Spleen (tissue), 11 donors: ENCODE measurements around the gene SIRPB1. TPM values are rescaled to one million over a fixed set of nuclear protein-coding genes. Genes with fewer than 3 reads are reported as not detected.

Experiments
- DNase-seq: peaks from one replicate; pipeline ENCODE4 v3.0.0-alpha.2; 2020
- H3K27ac ChIP-seq, 8 donors: fragments of 200-600 bp; sonication (generic) in 7 of 8; 1 replicate in 4 of 8; 2 replicates in 4 of 8; pipeline versions ENCODE4 v1.5.0 to v1.8.0; 2016 to 2021; ENCODE audit warnings: inconsistent platforms in 4 of 8, mild to moderate bottlenecking in 4 of 8, moderate library complexity in 1 of 8
- H3K27me3 ChIP-seq, 7 donors: fragments of 200-600 bp; sonication (generic) in 6 of 7; replicated peaks in 1 of 7; 1 replicate in 4 of 7; 2 replicates in 3 of 7; pipeline versions ENCODE4 v1.5.0 to v1.8.0; 2016 to 2021; ENCODE audit warnings: inconsistent platforms in 3 of 7, mild to moderate bottlenecking in 1 of 7
- H3K36me3 ChIP-seq, 6 donors: fragments of 200-600 bp; sonication (generic) in 5 of 6; 1 replicate in 4 of 6; 2 replicates in 2 of 6; pipeline versions ENCODE4 v1.5.0 to v1.8.0; 2016 to 2021; ENCODE audit warnings: inconsistent platforms in 2 of 6
- H3K4me1 ChIP-seq, 6 donors: fragments of 200-600 bp; sonication (generic) in 5 of 6; 1 replicate in 3 of 6; 2 replicates in 3 of 6; pipeline versions ENCODE4 v1.5.0 to v1.8.0; 2016 to 2021; ENCODE audit warnings: inconsistent platforms in 3 of 6
- H3K4me3 ChIP-seq, 8 donors: fragments of 200-600 bp; sonication (generic) in 7 of 8; 1 replicate in 4 of 8; 2 replicates in 4 of 8; pipeline versions ENCODE4 v1.5.0 to v1.8.0; 2016 to 2021; ENCODE audit warnings: inconsistent platforms in 4 of 8, mild to moderate bottlenecking in 4 of 8, moderate library complexity in 2 of 8
- H3K9me3 ChIP-seq, 8 donors: fragments of 200-600 bp; sonication (generic) in 7 of 8; 1 replicate in 4 of 8; 2 replicates in 4 of 8; pipeline versions ENCODE4 v1.5.0 to v1.8.0; 2016 to 2021; ENCODE audit warnings: inconsistent platforms in 4 of 8
- POLR2A ChIP-seq, 3 donors: fragments of 450-650 bp; IDR thresholded peaks; one replicate each; pipeline ENCODE4 v1.5.1; 2017; ENCODE audit warnings: antibody characterized with exemption in 3 of 3, mild to moderate bottlenecking in 1 of 3
- POLR2AphosphoS5 ChIP-seq, 3 donors: sonication (generic); formaldehyde crosslinking; IDR thresholded peaks; one replicate each; pipeline ENCODE4 v1.5.1; 2017; ENCODE audit warnings: antibody characterized with exemption in 3 of 3
- WGBS, 5 donors: extraction: QIAGEN DNeasy Blood & Tissue Kit in 3 of 5; methylation state at CpG; one replicate each; pipeline versions ENCODE4 v1.1.5 to v1.1.7; 2013 to 2018; 5-methylcytosine and 5-hydroxymethylcytosine counted together
- intact Hi-C: fragments of 100-400 bp; cut with DNase I; formaldehyde crosslinking; loops from one replicate; pipeline ENCODE4 v1.15.0; 2023; ENCODE audit warnings: low total_unique reads
- polyA plus RNA-seq, 3 donors: library from polyadenylated mRNA; stranded (reverse); fragments of 200-250 nt; gene quantifications; one replicate each; pipeline ENCODE4 v1.2.1, GENCODE V29; 2013
- total RNA-seq, 7 donors: library from RNA; depleted of rRNA in 3 of 7; stranded (reverse); fragments of >200 nt in 3 of 7; fragmentation: NEBNext Ultra II Directional in 4 of 7; extraction: Animal tissue kit (Norgen Biotek cat#: 25700) in 4 of 7; gene quantifications; one replicate each; pipeline versions ENCODE4 v1.1.0 to v1.2.1, GENCODE V29; 2016 to 2021
- TF ChIP-seq, protein P1 (sequence below), 11 experiments: fragments of 200-600 bp in 7 of 11; fragments of 450-650 bp in 4 of 11; sonication (generic) in 4 of 11; IDR thresholded peaks in 8 of 11; conservative IDR thresholded peaks in 3 of 11; 1 replicate in 7 of 11; 2 replicates in 4 of 11; pipeline versions ENCODE4 v1.4.0 to v1.8.0; 2016 to 2021; ENCODE audit warnings: antibody characterized with exemption in 11 of 11, inconsistent platforms in 4 of 11, mild to moderate bottlenecking in 1 of 11
- donor health status: healthy with polysubstance abuse.
- donor health status: DM: no; HTN: no; CAD: no; lungs with moderate emphysema.
- donor health status: DM: no; HTN: no; CAD: no.
- donor health status: Bipolar disorder and iron deficiency.
- donor health status: healthy.
- donor health status: DM: no; HTN: no; CAD: no.
- donor health status: DM: yes; HTN: yes; CAD: no.

SIRPB1 gene
- total and polyA plus RNA-seq, 10 donors, result 1.4 to 89.5 (median 36.6) TPM

GRCh38 chr20:1632178-1632577 lies 12.4 kb upstream of the SIRPB1 start:
- DNase-seq, result peak; percentile 64
- Histone ChIP-seq H3K27me3 (no peaks in the 10 kb centered on the region), H3K36me3 (no peaks in the 10 kb centered on the region), H3K9me3 (no peaks in the 10 kb centered on the region), H3K4me3 (no peak overlapping the region), H3K27ac (peak overlapping the region in 4 of 8 donors; percentile 22 to 53 (median 38)), H3K4me1 (peaks cover 0 to 45% (median 2%) of the 10 kb centered on the region in 6 donors)
- 65 to 74% (median 71%) methylated on average over 4 of the region's 4 CpGs for WGBS, 5 donors
- TF ChIP-seq POLR2AphosphoS5 (IDR thresholded peaks at IDR 0.05) (no peak), POLR2A (IDR thresholded peaks at IDR 0.05) (no peak)
- TF ChIP-seq, protein P1, sequence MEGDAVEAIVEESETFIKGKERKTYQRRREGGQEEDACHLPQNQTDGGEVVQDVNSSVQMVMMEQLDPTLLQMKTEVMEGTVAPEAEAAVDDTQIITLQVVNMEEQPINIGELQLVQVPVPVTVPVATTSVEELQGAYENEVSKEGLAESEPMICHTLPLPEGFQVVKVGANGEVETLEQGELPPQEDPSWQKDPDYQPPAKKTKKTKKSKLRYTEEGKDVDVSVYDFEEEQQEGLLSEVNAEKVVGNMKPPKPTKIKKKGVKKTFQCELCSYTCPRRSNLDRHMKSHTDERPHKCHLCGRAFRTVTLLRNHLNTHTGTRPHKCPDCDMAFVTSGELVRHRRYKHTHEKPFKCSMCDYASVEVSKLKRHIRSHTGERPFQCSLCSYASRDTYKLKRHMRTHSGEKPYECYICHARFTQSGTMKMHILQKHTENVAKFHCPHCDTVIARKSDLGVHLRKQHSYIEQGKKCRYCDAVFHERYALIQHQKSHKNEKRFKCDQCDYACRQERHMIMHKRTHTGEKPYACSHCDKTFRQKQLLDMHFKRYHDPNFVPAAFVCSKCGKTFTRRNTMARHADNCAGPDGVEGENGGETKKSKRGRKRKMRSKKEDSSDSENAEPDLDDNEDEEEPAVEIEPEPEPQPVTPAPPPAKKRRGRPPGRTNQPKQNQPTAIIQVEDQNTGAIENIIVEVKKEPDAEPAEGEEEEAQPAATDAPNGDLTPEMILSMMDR (IDR thresholded peaks at IDR 0.05 in 8 of 11, conservative IDR thresholded peaks at IDR 0.05 in 3 of 11), result no peak
- intact Hi-C loops, result no loop called here

GRCh38 chr20:1631309-1632151 lies 11.7 kb upstream of the SIRPB1 start:
- H3K27ac ChIP-seq, result peak overlapping the region in 3 of 8 donors; percentile 22 to 53 (median 47)
- H3K4me1 ChIP-seq, result peaks cover 0 to 52% (median 6%) of the 10 kb centered on the region in 6 donors
- intact Hi-C loops, result no loop called here
- no peak for DNase-seq
- TF ChIP-seq POLR2A (IDR thresholded peaks at IDR 0.05) (no peak), POLR2AphosphoS5 (IDR thresholded peaks at IDR 0.05) (no peak)
- TF ChIP-seq, protein P1 (IDR thresholded peaks at IDR 0.05 in 8 of 11, conservative IDR thresholded peaks at IDR 0.05 in 3 of 11), result no peak
- H3K27me3 ChIP-seq, result no peaks in the 10 kb centered on the region
- WGBS, 5 donors, result 58 to 70% (median 68%) methylated on average over 9 of the region's 9 CpGs
- no peaks in the 10 kb centered on the region for H3K9me3 ChIP-seq
- no peaks in the 10 kb centered on the region for H3K36me3 ChIP-seq
- no peak overlapping the region for H3K4me3 ChIP-seq

DNA sequence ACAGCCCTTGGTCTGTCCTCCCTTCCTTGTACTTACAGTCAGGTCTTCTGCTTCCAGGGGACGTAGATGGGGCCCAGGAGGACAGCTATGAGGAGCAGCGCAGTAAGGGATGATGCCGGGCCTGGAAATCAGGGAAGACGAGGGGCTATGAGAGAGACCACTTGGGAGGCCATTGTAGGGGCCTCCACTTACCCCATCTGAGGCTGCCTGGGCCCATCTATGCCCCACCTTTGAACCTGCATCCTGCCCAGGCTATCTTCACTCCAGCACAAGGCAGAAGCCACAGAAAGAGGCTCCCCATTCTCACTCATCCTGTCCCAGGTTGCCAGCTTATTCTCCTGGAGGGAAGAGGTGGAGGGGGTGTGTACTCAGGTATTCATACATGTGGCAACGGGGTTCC lies 10.4 kb upstream of the SIRPB1 start:
- peaks cover 0 to 58% (median 9%) of the 10 kb centered on the region in 6 donors for H3K4me1 ChIP-seq
- H3K36me3 ChIP-seq, result no peaks in the 10 kb centered on the region
- WGBS, 5 donors, result 85 to 94% (median 93%) methylated on average over 5 of the region's 5 CpGs
- TF ChIP-seq POLR2AphosphoS5 (IDR thresholded peaks at IDR 0.05), result no peak
- no peak for TF ChIP-seq POLR2A (IDR thresholded peaks at IDR 0.05)
- TF ChIP-seq, protein P1 (IDR thresholded peaks at IDR 0.05 in 8 of 11, conservative IDR thresholded peaks at IDR 0.05 in 3 of 11), result no peak
- no peak overlapping the region for H3K27ac ChIP-seq
- H3K4me3 ChIP-seq, result no peak overlapping the region
- H3K9me3 ChIP-seq, result no peaks in the 10 kb centered on the region
- DNase-seq, result no peak
- intact Hi-C loops, result no loop called here
- no peaks in the 10 kb centered on the region for H3K27me3 ChIP-seq

- Histone ChIP-seq H3K27me3 (no peaks in the 10 kb centered on the region), H3K36me3 (no peaks in the 10 kb centered on the region), H3K27ac (no peak overlapping the region), H3K4me1 (peaks cover 0 to 67% (median 13%) of the 10 kb centered on the region in 6 donors), H3K4me3 (no peak overlapping the region), H3K9me3 (no peaks in the 10 kb centered on the region)
- intact Hi-C loops, result no loop called here
- WGBS, 5 donors, result 60 to 72% (median 65%) methylated on average over 5 of the region's 5 CpGs
- no peak for DNase-seq
- TF ChIP-seq POLR2AphosphoS5 (IDR thresholded peaks at IDR 0.05), result no peak
- TF ChIP-seq, protein P1 (IDR thresholded peaks at IDR 0.05 in 8 of 11, conservative IDR thresholded peaks at IDR 0.05 in 3 of 11), result no peak
Measured at GRCh38 chr20:1629321-1629720, 9.5 kb upstream of the SIRPB1 start.
